GM18907 (cell line): Measurements from ENCODE around the gene TMEM184A.
A peak's percentile ranks its signal among the peaks of the same experiment; 100 is the strongest.

Experiments used
- ATAC-seq: cut with Tn5 transposase; IDR thresholded peaks from one replicate; pipeline ENCODE4 v1.9.1; 2021; ENCODE audit warnings: mild to moderate bottlenecking, moderate library complexity; ENCODE audit not compliant: unreplicated experiment

The TMEM184A gene

DNA sequence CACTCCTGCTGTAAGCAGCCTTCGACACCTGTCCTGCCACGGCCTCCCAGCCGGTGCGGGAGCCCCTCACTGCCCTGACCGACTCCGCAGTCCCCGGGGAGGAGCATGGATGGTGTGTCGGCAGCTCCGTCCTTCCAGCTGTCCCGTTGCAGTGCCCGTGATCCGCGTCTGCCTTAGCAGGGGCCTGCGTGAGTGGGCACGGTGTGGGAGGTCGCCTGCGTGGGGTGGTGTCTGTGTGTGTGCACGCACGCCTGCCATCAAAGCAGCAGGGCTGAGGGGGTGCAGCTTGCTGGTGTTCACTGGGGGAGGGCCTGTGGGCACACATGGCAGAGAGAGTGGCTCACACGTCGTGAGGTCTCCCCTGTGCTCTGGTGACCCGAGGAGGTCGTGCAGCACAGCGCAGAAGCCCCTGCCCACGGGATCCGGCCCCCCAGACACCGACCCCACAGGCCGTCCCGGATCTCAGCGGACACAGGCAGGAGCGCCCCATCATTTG, 15.2 kb downstream of the TMEM184A start:
- ATAC-seq, result no peak

DNA sequence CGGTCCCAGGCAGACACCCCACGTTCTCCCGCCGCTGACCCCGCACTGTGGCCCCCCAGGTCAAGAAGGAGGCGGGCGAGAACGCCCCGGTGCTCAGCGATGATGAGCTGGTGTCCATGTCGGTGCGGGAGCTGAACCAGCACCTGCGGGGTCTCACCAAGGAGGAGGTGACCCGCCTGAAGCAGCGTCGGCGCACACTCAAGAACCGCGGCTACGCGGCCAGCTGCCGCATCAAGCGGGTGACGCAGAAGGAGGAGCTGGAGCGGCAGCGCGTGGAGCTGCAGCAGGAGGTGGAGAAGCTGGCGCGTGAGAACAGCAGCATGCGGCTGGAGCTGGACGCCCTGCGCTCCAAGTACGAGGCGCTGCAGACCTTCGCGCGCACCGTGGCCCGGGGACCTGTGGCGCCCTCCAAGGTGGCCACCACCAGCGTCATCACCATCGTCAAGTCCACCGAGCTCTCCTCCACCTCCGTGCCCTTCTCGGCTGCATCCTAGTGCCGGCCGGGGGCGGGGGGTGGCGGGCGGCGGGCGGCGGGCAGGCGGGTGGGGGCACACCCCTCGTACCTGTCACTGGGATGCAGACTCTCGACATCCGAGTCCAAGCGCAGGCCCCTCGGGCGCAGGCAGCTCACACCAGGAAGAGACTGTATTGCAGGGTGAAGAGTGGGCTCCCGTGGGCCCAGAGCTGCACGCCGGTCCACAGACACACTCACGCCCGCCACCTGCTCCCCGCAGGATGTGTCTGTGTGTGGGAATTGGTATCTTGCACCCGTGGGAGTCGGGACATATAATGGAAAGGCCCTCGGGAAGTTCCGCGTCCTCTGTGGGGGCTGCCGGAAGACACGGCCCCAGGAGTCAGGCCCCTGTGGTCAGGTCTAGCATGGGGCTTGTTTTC, 15.9 kb downstream of the TMEM184A start:
- ATAC-seq, result no peak

DNA sequence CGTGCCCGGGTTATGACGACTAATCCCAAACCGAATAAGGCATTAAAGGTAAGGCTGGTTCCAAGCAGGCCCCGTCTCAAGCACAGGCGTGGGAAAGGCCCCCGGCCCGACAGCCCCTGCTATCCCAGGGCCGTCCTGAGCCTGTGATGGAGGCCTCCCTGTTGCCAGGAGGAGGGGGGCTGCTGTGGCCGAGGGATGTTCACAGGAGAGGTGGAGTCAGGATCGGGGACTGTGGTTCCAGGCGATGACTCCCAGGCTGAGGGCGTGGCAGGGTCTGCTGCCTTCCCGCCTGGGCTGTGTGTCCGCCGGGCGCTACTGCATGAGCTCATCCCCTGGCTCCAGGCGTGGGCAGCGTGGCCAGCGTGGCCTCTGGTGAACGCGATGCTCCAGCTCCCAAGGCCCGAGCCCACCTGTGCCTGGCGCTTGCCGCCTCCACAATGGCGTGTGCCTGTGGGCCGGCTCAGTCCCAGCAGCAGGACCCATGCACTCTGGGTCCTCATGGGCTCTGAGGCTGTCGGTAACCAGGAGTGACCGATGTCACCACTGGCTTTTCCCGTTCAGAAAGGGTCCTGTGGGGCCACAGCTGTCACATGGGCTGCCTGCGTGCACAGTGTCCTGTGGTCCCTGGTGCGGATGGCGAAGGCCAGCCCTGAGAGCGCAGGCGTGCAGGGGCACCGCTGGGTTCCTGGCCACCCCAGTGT, 16.7 kb downstream of the TMEM184A start:
- ATAC-seq, result no peak

DNA sequence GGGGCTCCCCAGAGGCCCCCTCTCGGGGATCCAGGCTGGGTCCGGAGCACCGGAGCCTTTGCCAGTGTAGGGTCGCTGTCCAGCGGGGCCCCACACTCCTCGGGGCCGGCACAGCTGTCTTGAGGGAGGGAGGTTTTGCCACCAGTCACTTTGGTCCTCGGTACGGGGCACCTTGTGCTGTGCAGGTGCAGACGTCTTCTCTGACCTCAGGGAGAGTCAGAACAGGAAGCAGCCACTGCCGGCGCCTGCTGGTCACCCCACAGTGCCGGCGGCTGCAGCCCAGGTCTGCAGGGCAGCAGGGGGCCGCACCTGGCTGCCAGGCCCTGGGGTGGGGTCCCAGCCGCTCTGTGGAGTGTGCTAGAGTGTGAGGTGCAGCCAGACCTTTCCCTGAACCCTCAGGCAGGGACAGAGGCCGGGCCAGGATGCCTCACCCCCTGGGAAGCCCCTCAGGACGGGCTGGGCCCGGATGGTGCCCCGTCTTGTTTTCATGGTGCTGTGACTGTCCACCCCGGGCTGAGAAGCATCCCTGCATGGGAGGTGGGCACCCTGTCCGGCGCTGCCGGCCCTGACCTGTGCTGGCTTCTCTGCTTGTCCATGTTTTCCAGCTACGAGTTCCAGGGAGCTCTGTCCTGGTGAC, 17.3 kb downstream of the TMEM184A start:
- no peak for ATAC-seq

DNA sequence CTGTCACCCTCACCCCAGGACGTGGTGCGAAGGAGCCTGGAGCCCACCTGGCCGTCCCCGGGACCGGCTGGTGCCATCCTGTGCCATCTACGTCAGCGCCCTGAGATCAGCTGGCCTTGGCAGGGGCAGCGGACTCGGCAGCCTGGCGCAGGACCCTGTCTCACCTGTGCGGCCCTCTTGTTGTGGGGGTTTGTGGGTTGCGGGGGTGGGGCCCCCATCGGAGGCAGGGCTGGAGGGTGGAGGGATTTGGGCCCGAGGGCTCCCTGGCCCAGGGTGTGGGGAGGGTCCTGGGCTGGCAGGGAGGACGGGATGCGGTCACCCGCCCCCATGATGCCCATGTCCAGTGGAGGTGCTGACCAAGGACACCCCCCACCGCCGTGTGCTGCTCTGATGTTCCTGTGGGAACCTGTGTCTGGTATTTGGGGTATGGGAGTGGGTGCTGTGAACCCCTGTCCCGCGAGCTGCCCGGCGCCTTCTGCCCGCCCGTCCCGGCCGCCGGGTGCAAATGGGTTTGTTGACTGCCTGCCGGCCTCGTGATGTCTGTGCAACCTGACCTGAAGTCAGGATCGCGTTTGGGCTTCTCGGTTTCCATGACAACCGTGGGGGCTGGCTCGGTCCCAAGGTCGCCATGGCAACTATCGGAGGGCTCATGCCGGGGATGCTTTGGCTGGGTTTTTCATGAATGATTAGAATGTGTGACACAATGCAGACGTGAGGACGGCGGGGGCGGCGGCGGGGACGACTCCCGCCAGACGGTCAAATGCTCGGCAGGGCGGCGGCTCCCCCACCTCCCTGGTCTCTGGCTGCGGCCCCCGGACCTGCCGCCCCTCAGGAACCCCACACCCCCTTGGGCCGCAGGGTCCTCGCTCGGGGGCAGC, 18.2 kb downstream of the TMEM184A start:
- ATAC-seq, result no peak

DNA sequence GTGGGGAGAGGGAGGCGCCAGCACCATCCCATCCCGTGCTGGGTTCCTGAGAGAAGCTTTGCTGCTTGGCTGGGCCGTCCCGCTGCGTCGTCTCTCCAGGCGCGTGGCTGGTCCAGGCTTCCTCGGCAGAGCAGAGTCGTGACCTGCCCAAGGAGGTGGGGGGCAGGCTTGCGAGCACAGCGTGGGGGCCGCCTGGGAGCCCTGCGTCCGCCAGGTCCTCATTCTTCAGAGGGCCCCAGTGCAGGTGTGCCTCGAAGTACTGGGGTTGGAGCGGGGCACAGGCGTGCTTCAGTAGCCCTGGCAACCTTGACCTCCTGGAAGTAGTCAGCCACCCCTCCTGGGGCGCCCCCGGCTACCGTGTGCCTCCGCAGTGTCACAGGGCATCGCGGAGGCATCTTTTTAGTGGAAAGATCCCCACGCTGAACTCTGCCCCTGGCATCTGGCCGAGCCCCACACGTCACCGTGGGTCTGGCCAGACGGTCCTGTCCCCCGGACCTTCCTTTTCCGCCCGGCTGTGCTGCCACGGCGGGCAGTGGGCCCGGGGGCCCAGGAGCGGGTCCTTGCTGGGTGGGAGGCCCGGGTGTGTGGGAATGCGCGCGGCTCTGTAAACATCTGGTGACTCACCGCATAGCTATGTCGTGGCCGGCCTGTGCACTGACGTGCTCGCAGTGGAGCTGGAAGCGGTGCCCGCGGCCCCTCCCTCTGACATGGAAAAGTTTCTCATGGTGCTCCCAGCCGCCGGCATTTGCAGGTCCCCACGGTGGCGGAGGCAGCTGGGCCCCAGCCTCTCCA, 19.1 kb downstream of the TMEM184A start:
- no peak for ATAC-seq

DNA sequence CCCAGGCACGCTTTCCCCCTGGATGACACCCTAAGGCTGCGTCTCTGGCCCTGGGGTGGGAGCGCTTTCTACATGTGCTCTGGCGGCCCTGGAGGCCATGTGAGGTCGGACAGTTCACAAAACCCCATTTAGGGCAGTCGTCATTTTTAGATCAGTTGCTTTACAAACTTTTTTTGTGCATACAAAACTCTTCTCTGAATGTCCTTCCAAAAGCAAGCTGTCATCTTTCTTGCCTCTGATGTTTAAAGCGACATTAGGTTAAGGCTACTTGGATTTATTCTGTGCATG, 19.6 kb downstream of the TMEM184A start:
- ATAC-seq, result no peak

DNA sequence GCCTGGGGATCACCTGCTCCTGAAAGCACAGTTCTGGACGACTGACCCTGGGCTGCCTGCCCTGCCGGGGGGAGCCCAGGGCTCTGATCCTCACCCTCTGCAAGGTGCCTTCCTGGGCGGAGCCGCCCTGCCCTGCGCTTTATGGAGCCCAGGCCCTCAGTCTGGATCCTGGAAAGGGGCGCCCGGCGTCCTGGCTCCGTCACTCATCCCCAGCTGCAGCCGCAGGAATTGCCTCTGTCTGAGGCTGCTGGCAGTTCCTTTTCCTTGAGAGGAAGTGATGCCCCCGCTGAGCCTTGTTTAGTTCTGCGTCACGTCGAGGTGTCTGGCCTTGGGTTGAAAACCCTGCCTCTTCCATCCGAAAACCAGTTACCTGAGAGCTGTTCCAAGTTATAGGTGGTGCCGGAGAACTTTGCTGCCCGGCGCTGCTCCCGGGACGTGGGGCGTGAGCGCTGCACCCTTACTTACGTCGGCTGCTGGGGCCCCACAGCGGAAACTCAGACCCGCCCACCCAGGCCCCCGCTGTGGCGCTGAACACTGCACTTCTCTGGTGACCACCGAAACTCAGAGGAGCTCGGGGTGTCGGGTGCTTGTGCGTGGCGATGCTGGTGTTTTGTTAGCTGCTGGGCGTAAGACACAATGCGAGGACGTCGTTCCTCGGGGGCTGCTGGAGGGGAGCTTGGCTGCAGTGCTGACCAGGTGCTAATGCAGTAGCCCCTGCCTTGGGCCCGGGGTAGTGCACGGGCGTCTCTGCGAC, 20.1 kb downstream of the TMEM184A start:
- ATAC-seq, result no peak

DNA sequence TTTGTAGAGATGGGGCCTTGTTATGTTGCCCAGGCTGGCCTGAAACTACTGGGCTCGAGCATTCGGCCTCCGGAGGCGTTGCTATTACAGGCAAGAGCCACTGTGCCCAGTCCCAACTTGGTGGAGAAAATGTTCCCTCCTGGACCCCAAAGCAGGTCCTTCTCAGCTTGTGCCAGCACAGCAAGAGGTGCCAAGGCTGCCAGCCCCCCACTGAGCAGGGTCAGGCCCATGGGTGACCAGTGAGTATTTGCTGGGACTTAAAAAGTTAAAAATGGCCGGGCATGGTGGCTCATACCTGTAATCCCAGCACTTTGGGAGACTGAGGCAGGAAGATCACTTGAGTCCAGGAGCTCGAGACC, 20.9 kb downstream of the TMEM184A start:
- no peak for ATAC-seq

DNA sequence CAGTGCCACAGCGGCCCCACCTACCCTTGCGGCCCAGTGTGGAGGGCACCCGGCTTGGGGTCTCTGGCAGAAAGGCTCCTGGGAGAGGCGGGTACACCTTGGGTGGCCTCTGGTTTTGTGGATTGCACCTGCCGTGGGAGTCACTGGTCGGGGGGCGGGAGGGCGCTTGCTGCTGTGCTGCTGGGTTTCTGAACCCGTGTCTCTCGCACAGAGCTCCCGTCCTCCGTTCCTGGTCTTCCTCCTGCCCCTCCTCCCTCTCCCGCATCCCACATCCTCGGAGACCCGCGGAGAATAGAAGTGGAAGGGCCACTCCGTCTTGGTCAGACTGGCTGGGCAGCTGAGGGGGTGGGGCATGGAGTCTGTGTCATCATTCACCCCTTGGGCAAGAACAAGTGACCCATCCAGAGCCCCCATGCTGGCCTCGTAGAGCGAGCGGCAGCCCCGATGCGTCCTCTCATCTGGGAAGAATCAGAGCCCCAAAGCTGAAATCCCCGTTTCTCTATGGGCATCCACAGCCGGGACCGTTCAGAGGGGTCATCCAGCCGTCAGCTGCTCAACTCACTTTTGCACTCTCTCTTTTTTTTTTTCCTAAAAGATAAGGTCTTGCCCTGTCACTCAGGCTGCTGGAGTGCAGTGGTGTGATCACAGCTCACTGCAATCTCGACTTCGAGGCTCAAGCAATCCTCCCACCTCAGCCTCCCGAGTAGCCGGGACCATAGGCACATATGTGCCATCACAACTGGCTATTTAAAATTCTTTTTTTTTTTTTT, 21.5 kb downstream of the TMEM184A start:
- ATAC-seq, result no peak

DNA sequence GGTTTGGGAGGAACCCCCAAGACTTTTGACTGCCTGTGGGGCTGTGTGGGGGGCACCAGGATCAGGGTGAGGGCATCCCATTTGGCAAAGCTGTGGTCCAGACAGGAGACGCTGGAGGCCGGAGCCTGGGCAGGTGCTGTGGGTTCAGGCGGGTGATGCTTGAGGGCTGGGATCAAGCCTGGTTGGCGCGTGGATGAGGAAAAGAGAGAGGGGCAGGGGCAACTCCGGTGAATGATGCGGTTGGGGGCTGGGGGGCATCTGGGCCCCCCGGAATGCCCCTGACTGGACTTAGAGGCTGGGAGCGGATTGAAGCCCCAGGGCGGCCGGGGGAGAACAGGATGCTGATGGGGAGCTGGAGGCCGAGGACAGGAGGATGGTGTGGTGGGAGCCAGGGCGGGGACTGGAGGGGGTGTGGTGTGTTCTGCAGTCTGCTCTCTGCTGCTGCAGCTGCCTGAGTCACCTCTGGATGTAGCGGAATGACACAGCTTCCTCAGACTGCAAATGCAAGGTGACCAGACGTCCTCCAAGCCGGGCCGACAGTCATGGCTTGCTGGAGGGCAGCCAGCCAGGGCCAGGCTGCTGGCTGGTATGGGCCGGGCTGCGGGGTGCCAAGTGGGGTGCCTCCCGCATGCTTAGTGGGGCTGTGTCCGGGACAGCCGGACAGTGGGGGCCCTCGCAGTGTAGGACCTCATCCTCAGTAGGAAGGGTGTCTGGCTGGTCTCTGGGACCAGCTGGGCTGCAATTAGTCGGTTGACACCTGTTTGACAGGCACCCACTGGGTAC, 22.3 kb downstream of the TMEM184A start:
- no peak for ATAC-seq

DNA sequence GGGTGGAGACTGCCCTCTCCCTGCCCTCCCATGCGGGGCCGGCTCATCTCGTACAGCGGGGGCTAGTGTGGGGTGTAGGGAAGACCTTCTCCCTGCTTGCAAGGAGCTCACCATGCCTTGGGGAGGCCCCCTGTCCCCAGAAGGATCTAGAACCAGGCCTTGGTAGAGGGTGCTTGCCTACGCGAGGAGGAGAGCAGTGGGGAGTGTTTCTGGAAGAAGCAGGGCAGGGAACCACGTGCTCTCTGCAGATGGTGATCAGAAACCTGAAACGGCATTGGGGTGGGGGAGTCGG, 22.8 kb downstream of the TMEM184A start:
- no peak for ATAC-seq

DNA sequence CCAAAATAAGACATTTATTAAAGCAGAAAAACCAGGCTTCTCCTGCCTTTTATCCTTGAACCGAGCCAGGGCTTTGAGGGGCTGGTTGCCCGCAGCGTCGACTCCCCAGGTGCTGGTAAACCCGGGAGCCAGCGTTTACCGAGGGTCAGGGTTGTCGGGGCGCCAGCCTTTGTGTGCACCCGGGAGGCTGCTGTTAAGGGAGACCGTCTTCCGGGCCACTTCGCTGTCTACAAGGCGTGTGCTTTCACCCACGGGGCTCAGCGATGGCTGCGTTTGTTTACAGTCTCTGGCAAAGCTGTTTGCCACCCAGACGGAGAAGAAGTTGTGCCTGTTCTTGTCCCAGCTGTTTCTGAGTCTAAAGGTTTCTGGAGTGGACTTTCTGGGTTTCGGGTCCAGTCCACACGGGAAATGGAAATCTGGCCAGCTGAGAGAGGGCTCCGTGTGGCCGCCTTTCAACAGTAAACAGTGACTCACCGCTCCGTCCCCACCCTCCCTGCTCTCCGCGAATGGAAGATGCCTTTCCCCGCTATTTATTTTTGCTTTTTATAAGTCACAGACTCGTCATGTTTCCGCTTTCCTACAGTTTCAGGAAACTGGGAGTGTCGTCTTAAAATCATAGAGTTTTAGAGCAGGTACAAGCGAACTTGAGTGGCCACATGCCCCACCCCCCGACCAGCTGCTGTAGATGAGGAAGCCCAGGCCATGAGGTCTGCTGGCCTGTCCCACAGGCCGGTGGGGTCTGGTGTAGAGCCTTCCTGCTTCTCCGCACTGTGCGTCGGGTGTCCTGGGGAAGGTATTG, 23.4 kb downstream of the TMEM184A start:
- no peak for ATAC-seq

DNA sequence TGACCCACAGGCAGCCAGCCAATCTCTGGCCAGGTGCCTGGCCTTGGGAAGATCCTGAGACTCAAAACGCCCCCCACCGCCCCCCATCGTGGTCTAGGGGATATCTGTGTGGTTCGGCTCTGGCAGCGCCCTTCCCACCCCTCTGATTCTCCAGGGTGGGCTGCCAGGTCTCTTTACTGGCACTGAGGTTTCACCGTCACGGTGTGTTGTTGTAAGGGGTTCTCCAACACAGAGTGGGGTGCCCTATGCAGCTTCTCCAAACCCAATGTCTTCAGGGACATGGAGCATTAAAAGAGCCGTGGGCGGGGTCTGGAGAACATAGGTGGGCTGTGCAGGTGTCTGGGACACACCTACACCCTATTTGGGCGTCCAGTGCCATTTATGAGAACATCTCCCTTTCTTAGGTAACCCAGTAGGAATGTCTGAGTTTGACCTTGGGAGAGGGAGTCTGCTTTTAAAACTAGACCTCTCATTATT, 24.0 kb downstream of the TMEM184A start:
- no peak for ATAC-seq

DNA sequence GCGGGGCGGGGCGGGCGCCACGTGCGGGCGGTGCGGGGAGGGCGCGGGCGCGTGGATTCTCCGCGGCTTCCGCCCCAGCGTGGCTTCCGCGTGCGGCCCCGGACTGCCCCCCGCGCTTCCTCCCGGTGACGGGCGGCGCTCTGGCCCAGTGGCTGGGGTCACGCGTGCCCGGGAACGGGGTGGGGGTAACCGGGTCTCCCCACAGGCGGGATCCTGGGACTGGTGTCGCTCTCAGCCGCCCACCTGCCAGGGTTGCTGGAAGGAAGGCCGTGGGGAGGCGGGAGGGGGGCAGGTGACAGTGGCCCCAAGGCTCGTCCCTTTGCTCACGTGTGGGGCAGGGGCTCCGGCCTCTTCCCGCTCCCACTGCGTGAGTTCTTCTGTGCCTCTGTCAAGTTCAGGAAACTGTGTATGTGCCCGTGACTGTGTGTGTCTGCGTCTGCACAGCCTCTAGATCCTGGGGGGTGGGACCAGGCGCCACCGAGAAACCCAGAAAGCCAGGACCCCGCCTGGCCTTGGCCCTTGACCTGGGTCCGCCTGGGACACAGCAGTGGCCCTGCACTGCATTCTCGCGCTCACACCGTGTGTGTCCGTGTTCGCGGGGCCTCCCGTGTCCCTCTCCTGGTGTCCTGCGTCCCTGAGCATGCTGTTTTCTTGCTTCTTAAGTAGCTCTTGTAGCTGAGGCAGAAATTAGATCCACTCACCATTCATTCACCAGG, 24.6 kb downstream of the TMEM184A start:
- peak; percentile 12 for ATAC-seq

DNA sequence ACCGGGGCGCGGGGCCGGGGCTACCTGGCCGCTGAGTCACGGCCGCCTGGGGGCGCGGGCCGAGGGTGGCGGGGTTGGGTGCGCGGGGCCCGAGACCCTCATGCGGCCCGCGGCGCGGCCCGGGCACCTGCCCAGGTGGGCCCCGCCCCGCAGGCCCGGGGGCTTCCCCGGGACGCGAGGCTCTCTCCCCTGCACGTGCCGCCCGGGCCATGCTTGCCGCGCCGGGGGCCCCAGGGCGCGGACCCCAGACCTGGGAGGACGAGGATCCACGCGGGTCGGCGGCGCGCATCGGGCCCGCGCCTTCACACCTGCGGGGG, 25.1 kb downstream of the TMEM184A start:
- ATAC-seq, result peak; percentile 9
